Immature natural killer cell (primary cell): ENCODE measurements around the gene GALNT18. TPM values are rescaled to one million over a fixed set of nuclear protein-coding genes. Genes with fewer than 3 reads are reported as not detected.

Experiments
- DNase-seq, 3 donors: peaks; one replicate each; pipeline ENCODE4 v3.0.0; 2022; ENCODE audit warnings: mixed read lengths in 1 of 3
- H3K27ac Mint-ChIP-seq, 6 donors: one replicate each; pipeline ENCODE4 v1.8.0; 2020; ENCODE audit warnings: mixed read lengths in 6 of 6, mild to moderate bottlenecking in 5 of 6, inconsistent platforms in 4 of 6, moderate library complexity in 3 of 6
- H3K27me3 Mint-ChIP-seq, 3 donors: one replicate each; pipeline ENCODE4 v1.8.0; 2020 to 2021; ENCODE audit warnings: low read depth in 3 of 3, mild to moderate bottlenecking in 3 of 3, mixed read lengths in 3 of 3, moderate library complexity in 3 of 3, inconsistent platforms in 1 of 3
- H3K36me3 Mint-ChIP-seq, 3 donors: one replicate each; pipeline ENCODE4 v1.8.0; 2020; ENCODE audit warnings: mixed read lengths in 3 of 3, inconsistent platforms in 2 of 3, mild to moderate bottlenecking in 2 of 3
- H3K4me1 Mint-ChIP-seq, 2 donors: one replicate each; pipeline ENCODE4 v1.8.0; 2020; ENCODE audit warnings: inconsistent platforms in 2 of 2, mild to moderate bottlenecking in 2 of 2, mixed read lengths in 2 of 2, moderate library complexity in 1 of 2
- H3K4me3 Mint-ChIP-seq, 5 donors: one replicate each; pipeline ENCODE4 v1.8.0; 2020; ENCODE audit warnings: mild to moderate bottlenecking in 5 of 5, mixed read lengths in 5 of 5, inconsistent platforms in 3 of 5, moderate library complexity in 3 of 5
- H3K9me3 Mint-ChIP-seq, 6 donors: one replicate each; pipeline ENCODE4 v1.8.0; 2020; ENCODE audit warnings: mild to moderate bottlenecking in 6 of 6, mixed read lengths in 6 of 6, inconsistent platforms in 4 of 6, moderate library complexity in 3 of 6
- polyA plus RNA-seq, 3 donors: library from polyadenylated mRNA; unstranded; fragments of 300-500 nt; fragmentation: Illumina TruSeq; gene quantifications; one replicate each; pipeline ENCODE4 v1.2.3, GENCODE V29; 2021

Gene GALNT18
- polyA plus RNA-seq, 3 donors from 2014 or later: 0.10 to 0.93 TPM; not detected in 1

DNA sequence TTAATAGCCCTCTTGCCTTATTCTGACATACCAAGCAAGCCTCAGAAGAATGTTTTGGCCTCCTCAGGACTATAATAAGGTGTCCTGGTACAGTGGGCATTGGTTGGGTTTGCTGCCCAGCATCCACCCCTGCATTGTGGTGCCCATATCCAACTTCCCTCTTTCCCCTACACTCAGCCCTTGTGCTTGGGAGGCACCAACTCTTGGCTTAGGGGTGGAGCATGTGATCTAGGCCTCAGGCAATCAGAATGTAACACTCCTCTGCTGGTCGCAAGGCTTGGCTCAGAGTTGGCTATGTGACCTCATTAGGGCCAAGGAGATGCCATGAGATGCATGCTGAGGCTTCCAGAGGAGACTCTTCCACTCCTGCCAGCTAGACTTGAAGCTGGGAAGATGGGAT, 391.7 kb downstream of the GALNT18 start:
- H3K4me3 Mint-ChIP-seq: no peak overlapping the region
- peaks cover 0 to 3% (median 1%) of the 10 kb centered on the region in 3 donors for H3K27me3 Mint-ChIP-seq
- no peaks in the 10 kb centered on the region for H3K9me3 Mint-ChIP-seq
- no peak overlapping the region for H3K27ac Mint-ChIP-seq
- H3K36me3 Mint-ChIP-seq: no peaks in the 10 kb centered on the region
- H3K4me1 Mint-ChIP-seq: no peaks in the 10 kb centered on the region
- DNase-seq: no peak

DNA sequence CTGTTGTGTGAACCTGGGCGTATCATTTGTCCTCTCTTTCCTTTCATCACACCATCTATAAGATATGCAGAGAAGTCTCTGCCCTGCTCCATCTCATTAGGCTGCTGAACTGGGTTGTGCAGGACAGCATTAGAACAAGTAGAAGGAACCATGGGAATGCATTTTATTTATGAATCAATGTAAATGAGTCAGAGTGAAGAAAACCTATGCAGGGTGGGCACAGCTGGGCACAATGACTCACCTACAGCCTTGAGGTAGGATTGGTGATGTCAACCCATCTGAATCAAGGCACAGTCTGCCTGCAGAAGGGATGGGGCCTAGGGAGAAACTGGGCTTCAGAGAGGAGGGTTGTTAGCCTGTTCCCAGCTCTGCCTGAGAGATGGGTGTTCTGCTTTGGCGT, 392.2 kb downstream of the GALNT18 start:
- no peaks in the 10 kb centered on the region for H3K36me3 Mint-ChIP-seq
- peaks cover 0 to 3% (median 1%) of the 10 kb centered on the region in 3 donors for H3K27me3 Mint-ChIP-seq
- no peaks in the 10 kb centered on the region for H3K9me3 Mint-ChIP-seq
- H3K4me3 Mint-ChIP-seq: no peak overlapping the region
- no peaks in the 10 kb centered on the region for H3K4me1 Mint-ChIP-seq
- no peak for DNase-seq
- no peak overlapping the region for H3K27ac Mint-ChIP-seq

DNA sequence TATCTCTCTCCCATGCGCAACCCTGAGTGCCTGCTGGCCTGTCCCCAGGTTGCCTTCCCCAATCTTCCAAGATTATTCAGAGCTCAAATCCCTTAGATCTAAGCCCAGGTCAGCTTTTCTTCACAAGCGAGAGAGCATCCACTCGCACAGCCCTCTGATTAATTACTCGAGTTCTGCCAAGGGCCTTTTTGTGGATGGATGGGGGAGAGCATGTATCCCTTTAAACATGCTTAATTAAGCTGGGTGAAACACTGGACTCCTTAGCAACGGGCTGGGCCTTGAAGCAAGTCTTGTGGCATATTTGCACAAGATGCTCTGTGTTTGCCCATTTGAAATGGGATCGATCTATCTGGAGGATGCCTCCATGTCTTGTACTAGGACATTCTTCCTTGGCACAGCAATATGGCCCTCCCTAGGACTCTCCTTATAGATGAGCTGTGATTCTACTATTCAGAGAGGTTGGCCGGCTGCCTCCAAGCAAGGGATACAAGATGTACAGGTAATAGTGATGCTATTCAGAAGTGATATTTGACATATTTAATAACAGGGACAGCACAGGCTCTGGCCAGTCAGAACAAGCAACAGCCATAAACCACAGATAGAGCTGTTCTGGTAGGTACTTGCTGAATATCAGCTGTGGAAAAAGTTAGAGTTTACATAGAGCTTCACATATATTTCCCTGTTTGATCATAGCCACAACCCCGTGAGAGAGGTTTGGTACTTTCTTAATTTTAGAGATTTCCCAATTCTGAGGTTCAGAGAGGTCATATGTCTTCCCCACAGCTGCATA, 394.3 kb downstream of the GALNT18 start:
- Mint-ChIP-seq H3K4me1 (no peaks in the 10 kb centered on the region), H3K4me3 (no peak overlapping the region), H3K27me3 (peaks cover 0 to 3% (median 1%) of the 10 kb centered on the region in 3 donors), H3K27ac (no peak overlapping the region), H3K9me3 (no peaks in the 10 kb centered on the region), H3K36me3 (no peaks in the 10 kb centered on the region)
- DNase-seq: no peak

Other genes with a start within 250 kb of the GALNT18 start
- gene USP47, start 220.0 kb upstream of the GALNT18 start, polyA plus RNA-seq: 10 to 100 TPM; 36.3 to 72.4 (median 43.5) TPM